Endothelial cell of umbilical vein (primary cell): ENCODE results near the gene SGCD. TPM values are rescaled to one million over a fixed set of nuclear protein-coding genes. Genes with fewer than 3 reads are reported as not detected.

Experiments used
- BruUV-seq: library from RNA; stranded (reverse); fragments of 400-500 nt; replicated peaks from 2 replicates; lab custom pipeline; 2021; lab: Mats Ljungman, UMichigan
- CTCF ChIA-PET: fragments of 300-600, 350-600 bp; sonication (Branson Sonifier 250); formaldehyde crosslinking; loops from one replicate; lab custom pipeline; 2021; ENCODE audit warnings: antibody characterized with exemption, inconsistent platforms; lab: Charles Lee
- POLR2A ChIA-PET: fragments of 300-600, 350-600 bp; sonication (Branson Sonifier 250); formaldehyde crosslinking; loops from one replicate; lab custom pipeline; 2021; ENCODE audit warnings: antibody characterized with exemption, inconsistent platforms; lab: Charles Lee
- DNase-seq: peaks from one replicate; pipeline ENCODE4 v3.0.0-alpha.2; 2011; ENCODE audit warnings: low read depth, low spot score
- FAIRE-seq: peaks from 2 replicates; lab custom pipeline; 2011; peaks lifted over from hg19 to GRCh38; lab: Jason Lieb, UNC
- H2AFZ ChIP-seq: 2 replicates; pipeline ENCODE4 v1.6.0; 2012; ENCODE audit warnings: low read depth, low read length, control low read depth, inconsistent platforms
- H3K27ac ChIP-seq: 2 replicates; pipeline ENCODE4 v1.5.1; 2011; ENCODE audit warnings: low read depth, mild to moderate bottlenecking, control low read depth, low read length, moderate library complexity; ENCODE audit not compliant: insufficient read depth
- H3K27me3 ChIP-seq, 2 experiments: 2 replicates each; pipeline versions ENCODE4 v1.6.0 to v1.6.1; 2011; ENCODE audit warnings: low read length in 2 of 2, mixed read lengths in 1 of 2; ENCODE audit not compliant: control insufficient read depth in 2 of 2, insufficient read depth in 2 of 2
- H3K36me3 ChIP-seq, 2 experiments: 2 replicates in 1 of 2; 3 replicates in 1 of 2; pipeline ENCODE4 v1.5.1; 2011; ENCODE audit warnings: low read length in 2 of 2, mild to moderate bottlenecking in 1 of 2, moderate library complexity in 1 of 2; ENCODE audit not compliant: control insufficient read depth in 2 of 2, insufficient read depth in 2 of 2; ENCODE audit errors: extremely low read depth in 1 of 2
- H3K4me1 ChIP-seq: 3 replicates; pipeline ENCODE4 v1.5.1; 2011; ENCODE audit warnings: mild to moderate bottlenecking, low read length; ENCODE audit not compliant: control insufficient read depth, insufficient read depth; ENCODE audit errors: extremely low read depth
- H3K4me2 ChIP-seq: 2 replicates; pipeline ENCODE4 v1.6.1; 2011; ENCODE audit warnings: low read length, control low read depth, mixed read lengths; ENCODE audit not compliant: insufficient read depth
- H3K4me3 ChIP-seq, 3 experiments: fragments of 200-600 bp in 1 of 3; sonication (generic), shearing (Covaris generic) in 1 of 3; replicated peaks in 1 of 3; 2 replicates each; pipeline ENCODE4 v1.5.1; 2011 to 2016; ENCODE audit warnings: control low read depth in 3 of 3, low read length in 3 of 3, mild to moderate bottlenecking in 2 of 3, inconsistent platforms in 1 of 3, low read depth in 1 of 3, moderate library complexity in 1 of 3; ENCODE audit not compliant: insufficient read depth in 1 of 3
- H3K79me2 ChIP-seq: 2 replicates; pipeline ENCODE4 v1.6.0; 2012; ENCODE audit warnings: low read length, inconsistent platforms; ENCODE audit not compliant: control insufficient read depth, insufficient read depth
- H3K9ac ChIP-seq: replicated peaks from 2 replicates; pipeline ENCODE3; 2011; ENCODE audit warnings: low read length, control low read depth; ENCODE audit not compliant: insufficient read depth; ENCODE audit errors: extremely low read depth
- H3K9me1 ChIP-seq: replicated peaks from 3 replicates; pipeline ENCODE4 v1.6.0; 2011; ENCODE audit warnings: mild to moderate bottlenecking, low read length; ENCODE audit not compliant: control insufficient read depth, insufficient read depth; ENCODE audit errors: extremely low read depth
- H3K9me3 ChIP-seq: replicated peaks from 2 replicates; pipeline ENCODE4 v1.5.1; 2012; ENCODE audit warnings: low read length, inconsistent platforms; ENCODE audit not compliant: control insufficient read depth, insufficient read depth
- H4K20me1 ChIP-seq: replicated peaks from 2 replicates; pipeline ENCODE3; 2011; ENCODE audit warnings: mild to moderate bottlenecking, low read length; ENCODE audit not compliant: control insufficient read depth, insufficient read depth; ENCODE audit errors: extremely low read depth
- CTCF ChIP-seq, 2 donors: IDR thresholded peaks; 1 replicate in 1 of 2; 2 replicates in 1 of 2; pipeline ENCODE4 v1.5.1; 2011; ENCODE audit warnings: low read length in 2 of 2, mild to moderate bottlenecking in 2 of 2, moderate library complexity in 2 of 2, control low read depth in 1 of 2, inconsistent platforms in 1 of 2, low read depth in 1 of 2; ENCODE audit not compliant: insufficient read depth in 1 of 2; ENCODE audit errors: extremely low read depth in 1 of 2
- EZH2 ChIP-seq: IDR thresholded peaks from 2 replicates; pipeline ENCODE4 v1.6.1; 2012; ENCODE audit warnings: borderline replicate concordance, low read depth, mild to moderate bottlenecking, moderate library complexity, low read length, inconsistent platforms; ENCODE audit not compliant: severe bottlenecking
- FOS ChIP-seq: IDR thresholded peaks from 2 replicates; pipeline ENCODE4 v1.6.1; 2011; ENCODE audit warnings: mild to moderate bottlenecking, low read length, moderate library complexity, borderline replicate concordance; ENCODE audit not compliant: insufficient read depth
- GATA2 ChIP-seq: IDR thresholded peaks from 2 replicates; pipeline ENCODE4 v1.7.0; 2011; ENCODE audit warnings: low read depth, mild to moderate bottlenecking, moderate library complexity, mixed read lengths, low read length; ENCODE audit not compliant: insufficient read length, insufficient read depth
- MAX ChIP-seq: IDR thresholded peaks from 2 replicates; pipeline ENCODE4 v1.6.1; 2011; ENCODE audit not compliant: insufficient read depth, insufficient read length
- MYC ChIP-seq: IDR thresholded peaks from one replicate; pipeline ENCODE4 v1.6.1; 2011; ENCODE audit warnings: mild to moderate bottlenecking, low read depth, low read length
- POLR2AphosphoS5 ChIP-seq: IDR thresholded peaks from 2 replicates; pipeline ENCODE4 v1.6.1; 2012; ENCODE audit warnings: low read depth, mild to moderate bottlenecking, control low read depth, low read length, moderate library complexity; ENCODE audit not compliant: insufficient read depth
- dilution Hi-C: fragments of 300-500 bp; cut with MboI; formaldehyde crosslinking; loops from one replicate; pipeline ENCODE4 v1.15.0; 2019; ENCODE audit warnings: low sequenced_read_pairs; ENCODE audit not compliant: extremely low pct_ligation_motif_present
- intact Hi-C: fragments of 100-400 bp; cut with micrococcal nuclease; formaldehyde crosslinking; loops from one replicate; pipeline ENCODE4 v1.10.0; 2022
- polyA plus RNA-seq, 4 experiments: library from polyadenylated mRNA; depleted of rRNA in 3 of 4; stranded (reverse) in 3 of 4; unstranded in 1 of 4; fragments of >200 nt; gene quantifications; 2 replicates each; pipeline versions ENCODE4 v1.2.1 to v1.2.3, GENCODE V29; 2011 to 2012; ENCODE audit warnings: missing spikeins in 1 of 4
- total RNA-seq: library from RNA; stranded (reverse); gene quantifications from 2 replicates; pipeline ENCODE4 v1.2.3, GENCODE V29; 2021

The SGCD gene
- total and polyA plus RNA-seq, 2 donors (not counting 3 experiments of a cell fraction or from before 2014, with no cell fraction given) = not detected

- H3K36me3 ChIP-seq = no peaks in the 10 kb centered on the region
- dilution Hi-C loops (no loop called here), intact Hi-C loops (no loop called here)
- H3K9ac ChIP-seq = no peak overlapping the region
- no peak overlapping the region for H3K27ac ChIP-seq
- H4K20me1 ChIP-seq = no peaks in the 10 kb centered on the region
- no peak overlapping the region for H2AFZ ChIP-seq
- BruUV-seq = no TSS peak
- FAIRE-seq (no peak), DNase-seq (no peak)
- H3K9me3 ChIP-seq = peaks cover 5% of the 10 kb centered on the region
- TF ChIP-seq MAX (no peak), CTCF (IDR thresholded peaks at IDR 0.05; ENCODE audit: extremely low read depth in 1 of 2, insufficient read depth in 1 of 2, low read depth in 1 of 2, low read length in 2 of 2) (no peak), MYC (no peak), POLR2AphosphoS5 (no peak), GATA2 (no peak), FOS (no peak), EZH2 (no peak)
- H3K4me2 ChIP-seq = no peak overlapping the region
- no peaks in the 10 kb centered on the region for H3K9me1 ChIP-seq
- POLR2A ChIA-PET = no interaction called here
- no peaks in the 10 kb centered on the region for H3K27me3 ChIP-seq
- no peak overlapping the region for H3K4me3 ChIP-seq
- no peaks in the 10 kb centered on the region for H3K79me2 ChIP-seq
- CTCF ChIA-PET = no interaction called here
- no peaks in the 10 kb centered on the region for H3K4me1 ChIP-seq
Measured at GRCh38 chr5:156444753-156445291, 117.9 kb downstream of the SGCD start.
